Endothelial cell of umbilical vein (primary cell): ENCODE measurements around the gene GPATCH2L. TPM values are rescaled to one million over a fixed set of nuclear protein-coding genes. Genes with fewer than 3 reads are reported as not detected.

Source experiments
- BruUV-seq: library from RNA; stranded (reverse); fragments of 400-500 nt; replicated peaks from 2 replicates; lab custom pipeline; 2021; lab: Mats Ljungman, UMichigan
- CTCF ChIA-PET: fragments of 300-600, 350-600 bp; sonication (Branson Sonifier 250); formaldehyde crosslinking; loops from one replicate; lab custom pipeline; 2021; ENCODE audit warnings: antibody characterized with exemption, inconsistent platforms; lab: Charles Lee
- POLR2A ChIA-PET: fragments of 300-600, 350-600 bp; sonication (Branson Sonifier 250); formaldehyde crosslinking; loops from one replicate; lab custom pipeline; 2021; ENCODE audit warnings: antibody characterized with exemption, inconsistent platforms; lab: Charles Lee
- DNase-seq: peaks from one replicate; pipeline ENCODE4 v3.0.0-alpha.2; 2011; ENCODE audit warnings: low read depth, low spot score
- FAIRE-seq: peaks from 2 replicates; lab custom pipeline; 2011; peaks lifted over from hg19 to GRCh38; lab: Jason Lieb, UNC
- H2AFZ ChIP-seq: 2 replicates; pipeline ENCODE4 v1.6.0; 2012; ENCODE audit warnings: low read depth, low read length, control low read depth, inconsistent platforms
- H3K27ac ChIP-seq: 2 replicates; pipeline ENCODE4 v1.5.1; 2011; ENCODE audit warnings: low read depth, mild to moderate bottlenecking, control low read depth, low read length, moderate library complexity; ENCODE audit not compliant: insufficient read depth
- H3K27me3 ChIP-seq, 2 experiments: 2 replicates each; pipeline versions ENCODE4 v1.6.0 to v1.6.1; 2011; ENCODE audit warnings: low read length in 2 of 2, mixed read lengths in 1 of 2; ENCODE audit not compliant: control insufficient read depth in 2 of 2, insufficient read depth in 2 of 2
- H3K36me3 ChIP-seq, 2 experiments: 2 replicates in 1 of 2; 3 replicates in 1 of 2; pipeline ENCODE4 v1.5.1; 2011; ENCODE audit warnings: low read length in 2 of 2, mild to moderate bottlenecking in 1 of 2, moderate library complexity in 1 of 2; ENCODE audit not compliant: control insufficient read depth in 2 of 2, insufficient read depth in 2 of 2; ENCODE audit errors: extremely low read depth in 1 of 2
- H3K4me1 ChIP-seq: 3 replicates; pipeline ENCODE4 v1.5.1; 2011; ENCODE audit warnings: mild to moderate bottlenecking, low read length; ENCODE audit not compliant: control insufficient read depth, insufficient read depth; ENCODE audit errors: extremely low read depth
- H3K4me2 ChIP-seq: 2 replicates; pipeline ENCODE4 v1.6.1; 2011; ENCODE audit warnings: low read length, control low read depth, mixed read lengths; ENCODE audit not compliant: insufficient read depth
- H3K4me3 ChIP-seq, 3 experiments: fragments of 200-600 bp in 1 of 3; sonication (generic), shearing (Covaris generic) in 1 of 3; replicated peaks in 1 of 3; 2 replicates each; pipeline ENCODE4 v1.5.1; 2011 to 2016; ENCODE audit warnings: control low read depth in 3 of 3, low read length in 3 of 3, mild to moderate bottlenecking in 2 of 3, inconsistent platforms in 1 of 3, low read depth in 1 of 3, moderate library complexity in 1 of 3; ENCODE audit not compliant: insufficient read depth in 1 of 3
- H3K79me2 ChIP-seq: 2 replicates; pipeline ENCODE4 v1.6.0; 2012; ENCODE audit warnings: low read length, inconsistent platforms; ENCODE audit not compliant: control insufficient read depth, insufficient read depth
- H3K9ac ChIP-seq: replicated peaks from 2 replicates; pipeline ENCODE3; 2011; ENCODE audit warnings: low read length, control low read depth; ENCODE audit not compliant: insufficient read depth; ENCODE audit errors: extremely low read depth
- H3K9me1 ChIP-seq: replicated peaks from 3 replicates; pipeline ENCODE4 v1.6.0; 2011; ENCODE audit warnings: mild to moderate bottlenecking, low read length; ENCODE audit not compliant: control insufficient read depth, insufficient read depth; ENCODE audit errors: extremely low read depth
- H3K9me3 ChIP-seq: replicated peaks from 2 replicates; pipeline ENCODE4 v1.5.1; 2012; ENCODE audit warnings: low read length, inconsistent platforms; ENCODE audit not compliant: control insufficient read depth, insufficient read depth
- H4K20me1 ChIP-seq: replicated peaks from 2 replicates; pipeline ENCODE3; 2011; ENCODE audit warnings: mild to moderate bottlenecking, low read length; ENCODE audit not compliant: control insufficient read depth, insufficient read depth; ENCODE audit errors: extremely low read depth
- GATA2 ChIP-seq: IDR thresholded peaks from 2 replicates; pipeline ENCODE4 v1.7.0; 2011; ENCODE audit warnings: low read depth, mild to moderate bottlenecking, moderate library complexity, mixed read lengths, low read length; ENCODE audit not compliant: insufficient read length, insufficient read depth
- MYC ChIP-seq: IDR thresholded peaks from one replicate; pipeline ENCODE4 v1.6.1; 2011; ENCODE audit warnings: mild to moderate bottlenecking, low read depth, low read length
- POLR2A ChIP-seq: IDR thresholded peaks from 2 replicates; pipeline ENCODE4 v1.6.1; 2012; ENCODE audit warnings: low read depth, mild to moderate bottlenecking, control low read depth, low read length
- POLR2AphosphoS5 ChIP-seq: IDR thresholded peaks from 2 replicates; pipeline ENCODE4 v1.6.1; 2012; ENCODE audit warnings: low read depth, mild to moderate bottlenecking, control low read depth, low read length, moderate library complexity; ENCODE audit not compliant: insufficient read depth
- dilution Hi-C: fragments of 300-500 bp; cut with MboI; formaldehyde crosslinking; loops from one replicate; pipeline ENCODE4 v1.15.0; 2019; ENCODE audit warnings: low sequenced_read_pairs; ENCODE audit not compliant: extremely low pct_ligation_motif_present
- intact Hi-C: fragments of 100-400 bp; cut with micrococcal nuclease; formaldehyde crosslinking; loops from one replicate; pipeline ENCODE4 v1.10.0; 2022
- polyA plus RNA-seq, 4 experiments: library from polyadenylated mRNA; depleted of rRNA in 3 of 4; stranded (reverse) in 3 of 4; unstranded in 1 of 4; fragments of >200 nt; gene quantifications; 2 replicates each; pipeline versions ENCODE4 v1.2.1 to v1.2.3, GENCODE V29; 2011 to 2012; ENCODE audit warnings: missing spikeins in 1 of 4
- total RNA-seq: library from RNA; stranded (reverse); gene quantifications from 2 replicates; pipeline ENCODE4 v1.2.3, GENCODE V29; 2021
- TF ChIP-seq, protein P1 (sequence below): IDR thresholded peaks from 2 replicates; pipeline ENCODE4 v1.6.1; 2011; ENCODE audit not compliant: insufficient read depth, insufficient read length
- TF ChIP-seq, protein P2 (sequence below), 2 donors: IDR thresholded peaks; 1 replicate in 1 of 2; 2 replicates in 1 of 2; pipeline ENCODE4 v1.5.1; 2011; ENCODE audit warnings: low read length in 2 of 2, mild to moderate bottlenecking in 2 of 2, moderate library complexity in 2 of 2, control low read depth in 1 of 2, inconsistent platforms in 1 of 2, low read depth in 1 of 2; ENCODE audit not compliant: insufficient read depth in 1 of 2; ENCODE audit errors: extremely low read depth in 1 of 2

GPATCH2L gene
- total and polyA plus RNA-seq, 2 donors (not counting 3 experiments of a cell fraction or from before 2014, with no cell fraction given), result 23.3 to 40.0 TPM

DNA sequence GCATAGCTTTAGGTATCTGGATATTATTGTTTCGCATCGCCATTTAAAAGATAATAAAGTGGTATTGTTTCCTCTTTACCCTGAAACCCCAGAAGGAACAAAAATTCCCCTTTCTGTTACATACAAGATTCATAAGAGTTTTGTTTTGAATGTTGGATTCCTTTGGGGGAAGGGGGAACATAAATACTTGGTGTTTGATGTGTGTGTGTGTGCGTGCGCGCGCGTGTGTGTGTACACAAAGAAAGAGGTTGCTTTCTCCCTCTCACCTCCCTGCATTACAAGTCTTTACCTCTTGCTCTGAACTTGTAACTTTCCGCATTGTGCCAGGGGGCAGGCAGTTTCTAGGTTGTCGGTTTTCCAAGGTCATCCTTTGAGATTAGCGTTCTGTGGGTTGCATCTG, 76.4 kb downstream of the GPATCH2L start:
- FAIRE-seq, result no peak

More for the DNA sequence above, 76.4 kb downstream of the GPATCH2L start:
- intact Hi-C loops (no loop called here), dilution Hi-C loops (no loop called here)
- H3K36me3 ChIP-seq, result no peaks in the 10 kb centered on the region
- H3K27me3 ChIP-seq, result peaks cover 0 to 3% of the 10 kb centered on the region in 2 experiments
- ChIA-PET POLR2A (no interaction called here), CTCF (no interaction called here)
- no peak overlapping the region for H3K27ac ChIP-seq
- no peak overlapping the region for H2AFZ ChIP-seq
- H3K9me3 ChIP-seq, result no peaks in the 10 kb centered on the region
- H3K79me2 ChIP-seq, result no peaks in the 10 kb centered on the region
- H3K9me1 ChIP-seq, result no peaks in the 10 kb centered on the region
- H3K4me1 ChIP-seq, result no peaks in the 10 kb centered on the region
- TF ChIP-seq POLR2A (no peak), POLR2AphosphoS5 (no peak), MYC (no peak), GATA2 (no peak)
- TF ChIP-seq, protein P1, sequence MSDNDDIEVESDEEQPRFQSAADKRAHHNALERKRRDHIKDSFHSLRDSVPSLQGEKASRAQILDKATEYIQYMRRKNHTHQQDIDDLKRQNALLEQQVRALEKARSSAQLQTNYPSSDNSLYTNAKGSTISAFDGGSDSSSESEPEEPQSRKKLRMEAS, result no peak
- TF ChIP-seq, protein P2, sequence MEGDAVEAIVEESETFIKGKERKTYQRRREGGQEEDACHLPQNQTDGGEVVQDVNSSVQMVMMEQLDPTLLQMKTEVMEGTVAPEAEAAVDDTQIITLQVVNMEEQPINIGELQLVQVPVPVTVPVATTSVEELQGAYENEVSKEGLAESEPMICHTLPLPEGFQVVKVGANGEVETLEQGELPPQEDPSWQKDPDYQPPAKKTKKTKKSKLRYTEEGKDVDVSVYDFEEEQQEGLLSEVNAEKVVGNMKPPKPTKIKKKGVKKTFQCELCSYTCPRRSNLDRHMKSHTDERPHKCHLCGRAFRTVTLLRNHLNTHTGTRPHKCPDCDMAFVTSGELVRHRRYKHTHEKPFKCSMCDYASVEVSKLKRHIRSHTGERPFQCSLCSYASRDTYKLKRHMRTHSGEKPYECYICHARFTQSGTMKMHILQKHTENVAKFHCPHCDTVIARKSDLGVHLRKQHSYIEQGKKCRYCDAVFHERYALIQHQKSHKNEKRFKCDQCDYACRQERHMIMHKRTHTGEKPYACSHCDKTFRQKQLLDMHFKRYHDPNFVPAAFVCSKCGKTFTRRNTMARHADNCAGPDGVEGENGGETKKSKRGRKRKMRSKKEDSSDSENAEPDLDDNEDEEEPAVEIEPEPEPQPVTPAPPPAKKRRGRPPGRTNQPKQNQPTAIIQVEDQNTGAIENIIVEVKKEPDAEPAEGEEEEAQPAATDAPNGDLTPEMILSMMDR (IDR thresholded peaks at IDR 0.05; ENCODE audit: extremely low read depth in 1 of 2, insufficient read depth in 1 of 2, low read depth in 1 of 2, low read length in 2 of 2), result no peak
- H4K20me1 ChIP-seq, result no peaks in the 10 kb centered on the region
- H3K9ac ChIP-seq, result no peak overlapping the region
- BruUV-seq, result no TSS peak
- DNase-seq, result no peak
- H3K4me2 ChIP-seq, result no peak overlapping the region
- H3K4me3 ChIP-seq, result no peak overlapping the region
